MCF 10A (cell line): ENCODE data around the gene LRRC27. TPM values are rescaled to one million over a fixed set of nuclear protein-coding genes. Genes with fewer than 3 reads are reported as not detected.
A peak's percentile ranks its signal among the peaks of the same experiment; 100 is the strongest.

Experiments used
- BruUV-seq: library from RNA; stranded (reverse); fragments of 400-500 nt; replicated peaks from 2 replicates; lab custom pipeline; 2021; lab: Mats Ljungman, UMichigan
- CTCF ChIA-PET: fragments of 300-600 bp; sonication (Branson Sonifier 250); formaldehyde crosslinking; extraction: SDS; loops from one replicate; lab custom pipeline; 2021; ENCODE audit warnings: antibody characterized with exemption, inconsistent platforms; lab: Yijun Ruan, JAX
- POLR2A ChIA-PET: fragments of 300-600, 350-650 bp; sonication (Branson Sonifier 250); formaldehyde crosslinking; extraction: SDS; loops from one replicate; lab custom pipeline; 2020; ENCODE audit warnings: antibody characterized with exemption, inconsistent platforms; lab: Yijun Ruan, JAX
- DNase-seq: peaks from one replicate; pipeline ENCODE4 v3.0.0-alpha.2; 2018; ENCODE audit not compliant: unreplicated experiment
- H3K27ac Mint-ChIP-seq: one replicate; pipeline ENCODE4 v1.8.0; 2022; ENCODE audit warnings: mild to moderate bottlenecking, low read depth, mixed read lengths; ENCODE audit not compliant: unreplicated experiment
- H3K27me3 Mint-ChIP-seq: one replicate; pipeline ENCODE4 v1.8.0; 2022; ENCODE audit warnings: mixed read lengths; ENCODE audit not compliant: insufficient read depth, unreplicated experiment
- H3K36me3 Mint-ChIP-seq: one replicate; pipeline ENCODE4 v1.8.0; 2022; ENCODE audit warnings: mild to moderate bottlenecking, moderate library complexity, mixed read lengths; ENCODE audit not compliant: insufficient read depth, unreplicated experiment
- H3K4me1 Mint-ChIP-seq: one replicate; pipeline ENCODE4 v1.8.0; 2022; ENCODE audit warnings: mixed read lengths; ENCODE audit not compliant: insufficient read depth, unreplicated experiment
- H3K4me3 Mint-ChIP-seq: one replicate; pipeline ENCODE4 v1.8.0; 2022; ENCODE audit warnings: mild to moderate bottlenecking, moderate library complexity, mixed read lengths; ENCODE audit not compliant: unreplicated experiment
- H3K9me3 Mint-ChIP-seq: one replicate; pipeline ENCODE4 v1.8.0; 2022; ENCODE audit warnings: mixed read lengths; ENCODE audit not compliant: unreplicated experiment
- CTCF ChIP-seq: fragments of 200-600 bp; IDR thresholded peaks from one replicate; pipeline ENCODE4 v1.8.0; 2022; ENCODE audit warnings: antibody characterized with exemption, mild to moderate bottlenecking; ENCODE audit not compliant: unreplicated experiment
- intact Hi-C: fragments of 100-400 bp; cut with micrococcal nuclease; formaldehyde crosslinking; loops from 2 replicates; pipeline ENCODE4 v1.14.1; 2022
- total RNA-seq: library from RNA; stranded (reverse); gene quantifications from 2 replicates; pipeline ENCODE4 v1.2.3, GENCODE V29; 2022

The LRRC27 gene
- total RNA-seq, 1 experiment from 2014 or later, result 9.1 TPM

DNA sequence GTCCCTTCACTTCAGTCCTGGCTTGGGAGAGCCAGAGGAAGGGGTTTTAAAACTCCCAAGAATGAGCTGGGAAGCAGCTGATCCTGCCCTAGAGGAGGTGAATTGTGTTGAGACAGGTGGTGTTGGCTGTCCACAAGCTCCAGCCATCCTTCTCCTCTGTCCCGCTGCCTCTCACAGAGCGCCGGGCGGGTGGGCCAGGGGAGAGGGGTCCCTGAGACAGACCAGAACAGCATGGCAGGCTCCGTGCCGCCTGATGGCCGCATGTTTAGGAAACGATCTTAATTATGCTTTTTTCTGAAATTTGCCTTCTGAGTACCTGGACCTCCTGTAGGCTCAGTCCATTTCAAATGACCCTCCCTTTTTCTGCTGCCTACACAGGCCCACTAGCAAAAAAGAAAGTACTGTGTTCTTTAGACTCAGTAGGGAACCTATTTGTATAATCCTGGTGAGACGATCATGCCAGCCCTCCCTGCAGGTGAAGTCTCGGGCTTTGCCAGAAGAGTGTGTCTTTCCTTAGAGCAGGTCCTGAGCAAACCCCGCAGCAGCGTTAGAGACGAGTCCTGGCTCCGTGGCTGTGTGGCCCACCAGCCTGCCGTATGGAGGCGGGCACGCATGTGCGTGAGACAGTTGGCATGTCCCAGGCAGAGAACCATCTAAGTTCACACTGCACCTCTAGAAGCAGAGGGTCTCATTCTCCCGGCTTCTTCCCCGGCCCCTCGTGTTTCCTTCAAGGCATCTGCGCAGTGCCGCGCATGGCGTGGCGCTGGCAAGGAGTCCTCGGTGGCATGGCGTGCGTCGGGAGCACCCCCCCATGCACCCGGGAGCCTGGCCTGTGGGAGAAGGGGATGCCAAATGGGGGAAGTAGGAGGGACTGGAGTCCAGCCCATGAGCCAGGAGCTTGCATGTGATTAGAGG, 38.7 kb downstream of the LRRC27 start:
- CTCF ChIA-PET, result interaction anchor here (0.6 kb wide), 1 partner anchor 208 kb away, joined by 4 read pairs; no protein-coding TSS in a partner anchor
- no peak for DNase-seq
- Mint-ChIP-seq H3K27me3 (peaks cover 24% of the 10 kb centered on the region), H3K36me3 (peaks cover 2% of the 10 kb centered on the region), H3K9me3 (no peaks in the 10 kb centered on the region), H3K27ac (no peak overlapping the region), H3K4me1 (no peaks in the 10 kb centered on the region), H3K4me3 (no peak overlapping the region)
- intact Hi-C loops, result no loop called here
- no TSS peak for BruUV-seq
- no peak for TF ChIP-seq CTCF
- POLR2A ChIA-PET, result no interaction called here

- Mint-ChIP-seq H3K4me3 (no peak overlapping the region), H3K4me1 (peaks cover under 1% of the 10 kb centered on the region)
- no peak for DNase-seq
Observed at GRCh38 chr10:132371641-132372081, 39.7 kb downstream of the LRRC27 start.

GRCh38 chr10:132372516-132373095, 40.6 kb downstream of the LRRC27 start:
- no TSS peak for BruUV-seq
- CTCF ChIA-PET, result interaction anchor here (0.6 kb wide), 1 partner anchor 440 kb away, joined by 4 read pairs; no protein-coding TSS in a partner anchor

More at GRCh38 chr10:132371641-132372081, 39.7 kb downstream of the LRRC27 start:
- ChIA-PET POLR2A (no interaction called here), CTCF (interaction anchor here (0.7 kb wide), 1 partner anchor 153 kb away, joined by 4 read pairs; no protein-coding TSS in a partner anchor)
- Mint-ChIP-seq H3K9me3 (no peaks in the 10 kb centered on the region), H3K36me3 (peaks cover 6% of the 10 kb centered on the region), H3K27ac (no peak overlapping the region), H3K27me3 (peaks cover 24% of the 10 kb centered on the region)
- TF ChIP-seq CTCF, result peak; percentile 19
- BruUV-seq, result no TSS peak
- intact Hi-C loops, result no loop called here

More at GRCh38 chr10:132372516-132373095, 40.6 kb downstream of the LRRC27 start:
- Mint-ChIP-seq H3K9me3 (no peaks in the 10 kb centered on the region), H3K36me3 (peaks cover 6% of the 10 kb centered on the region), H3K4me3 (no peak overlapping the region), H3K27ac (no peak overlapping the region), H3K27me3 (peaks cover 24% of the 10 kb centered on the region), H3K4me1 (peaks cover 6% of the 10 kb centered on the region)
- no peak for TF ChIP-seq CTCF
- POLR2A ChIA-PET, result no interaction called here
- intact Hi-C loops, result no loop called here
- no peak for DNase-seq
